HG03520 (cell line): ENCODE measurements around the gene TMEM181.
"Not testable (repeated sequence)": the region's sequence is repeated elsewhere in the genome, so short reads cannot be mapped to it uniquely, and the experiment has no call there.

Experiments
- ATAC-seq: cut with Tn5 transposase; IDR thresholded peaks from one replicate; pipeline ENCODE4 v1.9.1; 2021; ENCODE audit warnings: mild to moderate bottlenecking, moderate library complexity; ENCODE audit not compliant: unreplicated experiment

The TMEM181 gene

GRCh38 chr6:158559895-158560835 lies at the start of gene TMEM181:
Gene TMEM181, plus strand, starts transcription at chr6:158560091. Its CDS starts 134 bp downstream, at chr6:158560225.
- ATAC-seq, result peak; percentile 79

GRCh38 chr6:158512809-158513208 lies 47.1 kb upstream of the TMEM181 start:
- no peak for ATAC-seq

GRCh38 chr6:158514176-158514575 lies 45.7 kb upstream of the TMEM181 start:
- no peak for ATAC-seq

- ATAC-seq, result no peak
Observed at GRCh38 chr6:158514991-158515390, 44.9 kb upstream of the TMEM181 start.

- no peak for ATAC-seq
Observed at GRCh38 chr6:158516098-158516497, 43.8 kb upstream of the TMEM181 start.

- ATAC-seq, result no peak
Observed at GRCh38 chr6:158517038-158517437, 42.9 kb upstream of the TMEM181 start.

GRCh38 chr6:158517581-158517980 lies 42.3 kb upstream of the TMEM181 start:
- peak; percentile 60 for ATAC-seq

GRCh38 chr6:158518191-158519127 lies 41.4 kb upstream of the TMEM181 start:
- peak; percentile 67 for ATAC-seq

- ATAC-seq, result no peak
Observed at GRCh38 chr6:158519300-158519699, 40.6 kb upstream of the TMEM181 start.

GRCh38 chr6:158519761-158520160 lies 40.1 kb upstream of the TMEM181 start:
- no peak for ATAC-seq

- not testable (repeated sequence) for ATAC-seq
Observed at GRCh38 chr6:158520975-158521374, 38.9 kb upstream of the TMEM181 start.

- no peak for ATAC-seq
Observed at GRCh38 chr6:158521759-158522158, 38.1 kb upstream of the TMEM181 start.

- ATAC-seq, result no peak
Observed at GRCh38 chr6:158522616-158523015, 37.3 kb upstream of the TMEM181 start.

GRCh38 chr6:158524311-158524710 lies 35.6 kb upstream of the TMEM181 start:
- ATAC-seq, result no peak

- ATAC-seq, result not testable (repeated sequence)
Observed at GRCh38 chr6:158527858-158528257, 32.0 kb upstream of the TMEM181 start.

GRCh38 chr6:158528826-158529225 lies 31.1 kb upstream of the TMEM181 start:
- ATAC-seq, result no peak

- no peak for ATAC-seq
Observed at GRCh38 chr6:158529629-158530028, 30.3 kb upstream of the TMEM181 start.

- ATAC-seq, result no peak
Observed at GRCh38 chr6:158531566-158531965, 28.3 kb upstream of the TMEM181 start.

- ATAC-seq, result no peak
Observed at GRCh38 chr6:158531970-158532369, 27.9 kb upstream of the TMEM181 start.

- ATAC-seq, result no peak
Observed at GRCh38 chr6:158536084-158536890, 23.6 kb upstream of the TMEM181 start.
